Measurements from ENCODE around the gene IL21.
"Not testable (repeated sequence)": the region's sequence is repeated elsewhere in the genome, so short reads cannot be mapped to it uniquely, and the experiment has no call there.

Gene IL21

DNA sequence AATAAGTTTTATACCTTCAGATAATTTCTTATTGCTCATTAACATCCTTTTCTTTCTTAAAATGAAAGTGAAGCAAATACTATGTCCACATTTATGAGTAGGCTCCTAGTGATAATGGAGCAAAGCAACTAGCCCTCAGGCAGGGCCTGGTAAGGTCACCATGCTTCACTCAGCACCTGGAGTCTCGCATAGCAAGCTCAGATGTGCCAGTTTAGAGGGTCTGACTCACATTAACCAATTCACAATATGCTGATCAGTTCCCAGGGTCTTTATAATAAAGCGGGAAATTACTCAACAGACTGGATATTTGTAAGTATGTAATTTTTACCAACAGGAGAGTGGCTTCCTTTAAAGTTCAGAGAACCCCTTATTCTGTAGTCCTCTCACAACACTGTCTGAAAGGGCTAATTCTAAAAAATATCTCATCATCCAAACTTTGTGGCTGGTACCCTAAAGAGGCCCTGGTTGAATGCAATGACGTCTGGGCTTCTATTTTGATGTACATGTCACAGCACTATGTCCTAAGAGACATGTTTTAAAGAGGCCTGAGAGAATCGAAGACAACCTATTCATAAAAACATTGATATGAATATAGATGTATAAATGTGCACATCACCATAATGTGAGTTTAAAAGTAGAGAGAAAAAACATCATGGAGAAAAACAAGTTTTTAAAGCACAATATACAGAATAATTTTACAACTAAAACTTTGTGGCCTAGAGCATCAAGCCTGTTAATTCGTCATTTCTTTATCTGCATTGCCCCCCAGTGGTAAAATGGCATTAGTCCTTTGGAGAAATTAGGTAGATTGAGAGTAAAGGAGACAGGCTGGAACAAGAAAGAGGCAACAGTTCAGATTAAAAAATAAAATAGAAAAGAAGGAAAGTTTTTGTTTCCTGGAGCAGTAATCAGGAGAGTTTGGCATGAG, 44.3 kb downstream of the IL21 start:
- no peak for DNase-seq

GRCh38 chr4:122574347-122574746, 46.5 kb downstream of the IL21 start:
- not testable (repeated sequence) for DNase-seq

DNA sequence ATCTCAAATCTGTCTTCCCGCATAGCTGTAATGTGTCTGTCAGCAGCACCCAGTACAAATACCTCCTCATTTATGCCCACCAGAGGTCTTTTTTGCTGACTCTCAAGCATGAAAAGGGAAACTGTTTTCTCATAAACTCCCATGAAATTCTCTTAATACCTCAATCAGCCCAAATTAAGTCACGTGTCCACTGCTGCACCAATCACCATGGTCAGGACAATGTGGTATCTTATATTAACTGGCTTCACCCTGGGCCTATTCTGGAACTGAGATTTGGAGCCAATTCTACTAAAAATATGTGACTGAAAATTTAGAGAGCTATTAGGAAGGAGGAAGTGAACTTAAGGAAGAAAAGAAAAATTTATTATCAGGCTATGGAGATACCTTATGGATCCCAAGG, 58.4 kb downstream of the IL21 start:
- no peak for DNase-seq

Data from NCI-H187 treated with DMSO at 0.1 percent for 48 hours (cell line).